HUES6 (cell line): Measurements from ENCODE around the gene DPH6.
"Not testable (repeated sequence)": the region's sequence is repeated elsewhere in the genome, so short reads cannot be mapped to it uniquely, and the experiment has no call there.

ENCODE experiments used
- H3K27ac ChIP-seq: 2 replicates; pipeline ENCODE4 v1.7.0; 2013; ENCODE audit warnings: low read depth, mild to moderate bottlenecking, low read length, inconsistent platforms
- H3K27me3 ChIP-seq: 2 replicates; pipeline ENCODE4 v1.6.1; 2013; ENCODE audit warnings: low read length; ENCODE audit not compliant: control insufficient read depth, insufficient read depth
- H3K36me3 ChIP-seq: 2 replicates; pipeline ENCODE4 v1.6.1; 2013; ENCODE audit warnings: low read length; ENCODE audit not compliant: control insufficient read depth, insufficient read depth
- H3K4me1 ChIP-seq: 2 replicates; pipeline ENCODE4 v1.6.1; 2013; ENCODE audit warnings: low read length; ENCODE audit not compliant: control insufficient read depth, insufficient read depth
- H3K4me3 ChIP-seq: 2 replicates; pipeline ENCODE4 v1.5.1; 2013; ENCODE audit warnings: low read depth, low read length
- H3K9ac ChIP-seq: one replicate; pipeline ENCODE4 v1.6.1; 2013; ENCODE audit warnings: mild to moderate bottlenecking, low read length
- H3K9me3 ChIP-seq: 2 replicates; pipeline ENCODE4 v1.6.1; 2013; ENCODE audit warnings: low read depth, low read length; ENCODE audit not compliant: control insufficient read depth, insufficient read depth

DPH6 gene

DNA sequence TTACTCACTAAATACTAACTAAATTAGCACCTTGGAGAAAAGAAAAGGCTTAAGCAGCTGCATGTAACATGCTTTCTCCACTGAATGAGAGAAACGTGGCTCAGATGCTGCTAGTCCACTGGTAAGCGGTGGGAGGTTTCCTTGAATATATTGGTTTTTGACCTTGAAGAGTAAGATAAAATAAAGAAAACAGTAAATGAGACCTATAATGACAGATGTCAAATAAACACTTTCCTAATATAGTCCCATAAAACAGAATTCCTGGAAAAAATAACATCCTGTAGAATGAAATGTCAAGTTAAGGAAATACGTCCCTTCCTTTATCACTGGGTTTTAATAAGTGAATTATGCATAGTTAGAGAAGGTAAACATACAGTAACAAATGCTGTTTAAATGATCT, 215.0 kb downstream of the DPH6 start:
- H3K4me3 ChIP-seq = no peak overlapping the region
- no peak overlapping the region for H3K9ac ChIP-seq
- no peak overlapping the region for H3K27ac ChIP-seq
- H3K4me1 ChIP-seq = no peaks in the 10 kb centered on the region
- no peaks in the 10 kb centered on the region for H3K9me3 ChIP-seq
- H3K36me3 ChIP-seq = no peaks in the 10 kb centered on the region
- H3K27me3 ChIP-seq = no peaks in the 10 kb centered on the region

DNA sequence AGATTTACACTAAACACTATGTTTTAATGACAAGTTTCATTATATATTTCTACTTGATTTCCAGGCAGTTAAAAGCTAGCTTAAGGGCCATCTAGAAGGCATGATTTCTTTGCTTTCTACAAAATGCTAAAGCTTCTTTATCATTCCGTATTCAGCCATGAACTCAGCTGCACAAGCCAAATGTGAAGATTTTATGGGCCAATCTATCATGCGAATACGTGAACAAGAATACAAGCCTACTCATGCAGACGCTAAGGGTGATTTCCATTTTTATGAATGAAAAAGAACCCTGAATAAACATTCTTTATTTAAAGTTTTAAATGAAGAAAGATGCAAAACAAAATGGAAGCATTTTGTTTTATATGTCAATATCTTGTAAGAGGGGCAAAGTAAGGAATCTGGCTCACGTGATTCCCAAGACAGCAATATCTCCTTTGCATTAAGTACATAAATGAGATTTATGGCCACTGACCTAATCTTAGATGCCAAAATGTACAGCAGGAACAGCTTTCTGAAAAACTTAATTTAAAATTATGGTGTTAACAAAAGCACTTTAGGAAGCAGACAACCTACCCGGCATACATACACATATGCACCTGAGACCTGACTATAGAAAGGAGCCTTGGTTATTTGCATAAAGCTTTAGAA, 215.8 kb downstream of the DPH6 start:
- H3K4me3 ChIP-seq = no peak overlapping the region
- no peak overlapping the region for H3K9ac ChIP-seq
- no peaks in the 10 kb centered on the region for H3K9me3 ChIP-seq
- no peak overlapping the region for H3K27ac ChIP-seq
- H3K4me1 ChIP-seq = no peaks in the 10 kb centered on the region
- no peaks in the 10 kb centered on the region for H3K27me3 ChIP-seq
- H3K36me3 ChIP-seq = no peaks in the 10 kb centered on the region

GRCh38 chr15:35329521-35329961, 216.4 kb downstream of the DPH6 start:
- Histone ChIP-seq H3K27me3 (no peaks in the 10 kb centered on the region), H3K4me3 (no peak overlapping the region), H3K9me3 (no peaks in the 10 kb centered on the region), H3K4me1 (no peaks in the 10 kb centered on the region), H3K36me3 (no peaks in the 10 kb centered on the region), H3K27ac (no peak overlapping the region), H3K9ac (no peak overlapping the region)

DNA sequence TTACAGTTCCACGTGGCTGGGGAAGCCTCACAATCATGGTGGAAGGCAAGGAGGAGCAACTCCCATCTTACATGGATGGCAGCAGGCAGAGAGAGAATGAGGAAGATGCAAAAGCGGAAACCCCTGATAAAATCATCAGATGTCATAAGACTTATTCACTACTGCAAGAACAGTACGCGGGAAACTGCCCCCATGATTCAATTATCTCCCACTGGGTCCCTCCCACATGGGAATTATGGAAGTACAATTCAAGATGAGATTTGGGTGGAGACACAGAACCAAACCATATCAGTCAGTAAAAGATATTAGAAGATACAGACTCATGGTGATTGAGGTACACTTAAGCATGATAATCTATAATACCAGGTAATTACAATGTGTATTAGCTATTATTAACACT, 217.1 kb downstream of the DPH6 start:
- H3K27ac ChIP-seq, H3K4me1 ChIP-seq, H3K36me3 ChIP-seq, H3K4me3 ChIP-seq, H3K9ac ChIP-seq, H3K9me3 ChIP-seq, H3K27me3 ChIP-seq: not testable (repeated sequence)

DNA sequence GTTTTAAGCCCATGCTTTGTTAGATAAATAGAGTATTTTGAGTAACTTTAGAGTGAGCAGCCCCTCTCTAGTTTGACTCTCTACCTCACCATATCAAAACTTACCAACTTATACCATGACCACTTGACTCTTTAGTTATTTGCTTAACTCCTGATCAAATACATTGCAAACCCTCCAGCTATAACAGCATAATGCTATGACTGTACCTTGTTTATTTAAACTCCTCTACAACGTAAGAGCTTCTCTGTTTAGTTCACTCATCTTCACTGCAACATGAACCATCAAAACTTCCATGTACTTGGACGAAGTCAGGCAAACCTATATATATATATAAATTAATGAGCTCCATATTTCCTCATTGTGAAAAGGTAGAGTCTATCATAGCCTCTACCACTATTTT, 218.2 kb downstream of the DPH6 start:
- Histone ChIP-seq H3K4me1 (no peaks in the 10 kb centered on the region), H3K9me3 (no peaks in the 10 kb centered on the region), H3K36me3 (no peaks in the 10 kb centered on the region), H3K9ac (no peak overlapping the region), H3K27ac (no peak overlapping the region), H3K4me3 (no peak overlapping the region), H3K27me3 (no peaks in the 10 kb centered on the region)

GRCh38 chr15:35325374-35325941, 220.5 kb downstream of the DPH6 start:
- H3K4me1 ChIP-seq = no peaks in the 10 kb centered on the region
- no peaks in the 10 kb centered on the region for H3K36me3 ChIP-seq
- H3K9ac ChIP-seq = no peak overlapping the region
- H3K27ac ChIP-seq = no peak overlapping the region
- H3K4me3 ChIP-seq = no peak overlapping the region
- no peaks in the 10 kb centered on the region for H3K27me3 ChIP-seq
- H3K9me3 ChIP-seq = no peaks in the 10 kb centered on the region

- no peak overlapping the region for H3K9ac ChIP-seq
- no peaks in the 10 kb centered on the region for H3K36me3 ChIP-seq
- H3K4me1 ChIP-seq = no peaks in the 10 kb centered on the region
- H3K27me3 ChIP-seq = no peaks in the 10 kb centered on the region
- H3K4me3 ChIP-seq = no peak overlapping the region
- no peak overlapping the region for H3K27ac ChIP-seq
- H3K9me3 ChIP-seq = no peaks in the 10 kb centered on the region
These were observed 222.8 kb downstream of the DPH6 start for GRCh38 chr15:35323141-35323540.

DNA sequence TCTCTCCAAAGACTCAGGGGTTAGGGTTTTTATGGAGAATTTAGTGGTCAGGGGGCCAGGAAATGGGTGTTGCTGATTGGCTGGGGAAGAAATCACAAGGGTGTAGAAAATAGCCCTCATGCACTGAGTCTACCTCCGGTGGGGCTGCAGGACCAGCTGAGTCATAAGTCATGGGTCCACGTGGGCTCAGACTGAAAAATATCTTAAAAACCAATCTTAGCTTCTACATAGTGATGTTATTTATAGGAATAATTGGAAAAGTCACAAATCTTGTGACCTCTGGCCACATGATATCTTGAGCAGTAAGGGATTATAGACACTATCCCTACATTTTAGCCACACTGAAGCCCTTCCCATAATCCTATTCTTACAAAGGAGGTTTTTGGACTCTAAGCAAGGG, 224.0 kb downstream of the DPH6 start:
- H3K9ac ChIP-seq = no peak overlapping the region
- H3K9me3 ChIP-seq = no peaks in the 10 kb centered on the region
- no peaks in the 10 kb centered on the region for H3K27me3 ChIP-seq
- H3K4me3 ChIP-seq = no peak overlapping the region
- H3K27ac ChIP-seq = no peak overlapping the region
- H3K36me3 ChIP-seq = no peaks in the 10 kb centered on the region
- no peaks in the 10 kb centered on the region for H3K4me1 ChIP-seq

- Histone ChIP-seq H3K9me3 (peaks cover 3% of the 10 kb centered on the region; the same call in 1 of the 2 replicates), H3K9ac (no peak overlapping the region), H3K27ac (no peak overlapping the region)
These were observed 225.1 kb downstream of the DPH6 start for GRCh38 chr15:35320911-35321310.

More at GRCh38 chr15:35320911-35321310, 225.1 kb downstream of the DPH6 start:
- Histone ChIP-seq H3K27me3 (no peaks in the 10 kb centered on the region), H3K4me1 (no peaks in the 10 kb centered on the region), H3K4me3 (no peak overlapping the region), H3K36me3 (no peaks in the 10 kb centered on the region)
